ENCODE results near the gene SLC44A3.

SLC44A3 gene

GRCh38 chr1:94819945-94820746 lies at the start of gene SLC44A3:
TSS of gene SLC44A3 (plus strand) at chr1:94820357. CDS start at chr1:94820452, 95 bp downstream.
- DNase-seq: peak in 1 of 2 donors; percentile 23

GRCh38 chr1:94772230-94772641 lies 47.9 kb upstream of the SLC44A3 start:
- DNase-seq: no peak

- no peak for DNase-seq
Observed at GRCh38 chr1:94772845-94773244, 47.3 kb upstream of the SLC44A3 start.

- DNase-seq: no peak
Observed at GRCh38 chr1:94773296-94773809, 46.8 kb upstream of the SLC44A3 start.

- no peak for DNase-seq
Observed at GRCh38 chr1:94773931-94774422, 46.2 kb upstream of the SLC44A3 start.

- DNase-seq: no peak
Observed at GRCh38 chr1:94776474-94776873, 43.7 kb upstream of the SLC44A3 start.

- DNase-seq: no peak
Observed at GRCh38 chr1:94777281-94777680, 42.9 kb upstream of the SLC44A3 start.

- DNase-seq: no peak
Observed at GRCh38 chr1:94778808-94779207, 41.3 kb upstream of the SLC44A3 start.

GRCh38 chr1:94783342-94784189 lies 36.6 kb upstream of the SLC44A3 start:
- DNase-seq: no peak

- DNase-seq: no peak
Observed at GRCh38 chr1:94784190-94784515, 36.0 kb upstream of the SLC44A3 start.

GRCh38 chr1:94787691-94788090 lies 32.5 kb upstream of the SLC44A3 start:
- DNase-seq: no peak

- no peak for DNase-seq
Observed at GRCh38 chr1:94790246-94790645, 29.9 kb upstream of the SLC44A3 start.

- no peak for DNase-seq
Observed at GRCh38 chr1:94790670-94791069, 29.5 kb upstream of the SLC44A3 start.

- DNase-seq: peak in 1 of 2 donors; percentile 38
Observed at GRCh38 chr1:94792473-94793295, 27.5 kb upstream of the SLC44A3 start.

GRCh38 chr1:94793296-94793656 lies 26.9 kb upstream of the SLC44A3 start:
- no peak for DNase-seq

GRCh38 chr1:94795434-94795833 lies 24.7 kb upstream of the SLC44A3 start:
- DNase-seq: peak in 1 of 2 donors; percentile 28

GRCh38 chr1:94796266-94796665 lies 23.9 kb upstream of the SLC44A3 start:
- no peak for DNase-seq

GRCh38 chr1:94797291-94797690 lies 22.9 kb upstream of the SLC44A3 start:
- DNase-seq: no peak

GRCh38 chr1:94798054-94798453 lies 22.1 kb upstream of the SLC44A3 start:
- no peak for DNase-seq

GRCh38 chr1:94798462-94798861 lies 21.7 kb upstream of the SLC44A3 start:
- no peak for DNase-seq

- DNase-seq: no peak
Observed at GRCh38 chr1:94799206-94799605, 21.0 kb upstream of the SLC44A3 start.

- DNase-seq: peak in 1 of 2 donors; percentile 21
Observed at GRCh38 chr1:94801919-94802546, 18.1 kb upstream of the SLC44A3 start.
